Osteocyte (in vitro differentiated cells): ENCODE results near the gene NDRG3. TPM values are rescaled to one million over a fixed set of nuclear protein-coding genes. Genes with fewer than 3 reads are reported as not detected.

Experiments used
- DNase-seq: peaks from one replicate; pipeline ENCODE4 v3.0.0; 2021; ENCODE audit warnings: mixed read lengths; ENCODE audit not compliant: unreplicated experiment; ENCODE audit errors: extremely low spot score
- H3K27ac Mint-ChIP-seq: one replicate; pipeline ENCODE4 v1.8.0; 2021; ENCODE audit warnings: mild to moderate bottlenecking, mixed read lengths; ENCODE audit not compliant: unreplicated experiment
- H3K27me3 Mint-ChIP-seq: one replicate; pipeline ENCODE4 v1.8.0; 2021; ENCODE audit warnings: mixed read lengths; ENCODE audit not compliant: unreplicated experiment
- H3K36me3 Mint-ChIP-seq: one replicate; pipeline ENCODE4 v1.8.0; 2021; ENCODE audit warnings: mixed read lengths; ENCODE audit not compliant: unreplicated experiment
- H3K4me1 Mint-ChIP-seq: one replicate; pipeline ENCODE4 v1.8.0; 2021; ENCODE audit warnings: mixed read lengths; ENCODE audit not compliant: unreplicated experiment
- H3K4me3 Mint-ChIP-seq: one replicate; pipeline ENCODE4 v1.8.0; 2021; ENCODE audit warnings: mild to moderate bottlenecking, moderate library complexity, mixed read lengths; ENCODE audit not compliant: unreplicated experiment
- H3K9me3 Mint-ChIP-seq: one replicate; pipeline ENCODE4 v1.8.0; 2021; ENCODE audit warnings: mixed read lengths; ENCODE audit not compliant: unreplicated experiment
- total RNA-seq: library from RNA; stranded (reverse); gene quantifications from 2 replicates; pipeline ENCODE4 v1.2.1, GENCODE V29; 2021
- TF ChIP-seq, protein P1 (sequence below): fragments of 200-600 bp; sonication (generic); IDR thresholded peaks from 2 replicates; pipeline ENCODE4 v1.5.0; 2021; ENCODE audit warnings: antibody characterized with exemption, mild to moderate bottlenecking, moderate library complexity

Gene NDRG3
- total RNA-seq, 1 donor from 2014 or later, result 32.2 TPM

DNA sequence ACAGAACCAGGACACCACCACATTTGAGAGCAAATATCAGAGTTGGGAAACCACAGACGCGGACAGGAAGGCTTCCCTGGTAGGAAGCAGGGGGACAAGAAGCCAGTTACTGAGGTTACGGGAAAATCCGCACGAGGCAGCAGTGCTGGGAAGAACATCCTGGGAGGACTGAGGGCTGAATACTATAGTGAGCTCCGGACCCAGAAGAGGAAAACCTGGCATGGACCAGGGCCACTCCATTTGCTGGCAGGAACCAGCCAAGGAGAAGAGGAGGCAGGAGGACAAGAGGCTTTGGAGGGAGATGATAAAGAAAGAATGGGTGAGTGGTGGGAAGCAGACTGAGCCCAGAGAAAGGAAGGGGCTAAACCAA lies 33.8 kb upstream of the NDRG3 start:
- Mint-ChIP-seq H3K9me3 (no peaks in the 10 kb centered on the region), H3K36me3 (peaks cover 23% of the 10 kb centered on the region), H3K27ac (no peak overlapping the region), H3K4me3 (no peak overlapping the region), H3K27me3 (no peaks in the 10 kb centered on the region), H3K4me1 (peaks cover 2% of the 10 kb centered on the region)
- TF ChIP-seq, protein P1, sequence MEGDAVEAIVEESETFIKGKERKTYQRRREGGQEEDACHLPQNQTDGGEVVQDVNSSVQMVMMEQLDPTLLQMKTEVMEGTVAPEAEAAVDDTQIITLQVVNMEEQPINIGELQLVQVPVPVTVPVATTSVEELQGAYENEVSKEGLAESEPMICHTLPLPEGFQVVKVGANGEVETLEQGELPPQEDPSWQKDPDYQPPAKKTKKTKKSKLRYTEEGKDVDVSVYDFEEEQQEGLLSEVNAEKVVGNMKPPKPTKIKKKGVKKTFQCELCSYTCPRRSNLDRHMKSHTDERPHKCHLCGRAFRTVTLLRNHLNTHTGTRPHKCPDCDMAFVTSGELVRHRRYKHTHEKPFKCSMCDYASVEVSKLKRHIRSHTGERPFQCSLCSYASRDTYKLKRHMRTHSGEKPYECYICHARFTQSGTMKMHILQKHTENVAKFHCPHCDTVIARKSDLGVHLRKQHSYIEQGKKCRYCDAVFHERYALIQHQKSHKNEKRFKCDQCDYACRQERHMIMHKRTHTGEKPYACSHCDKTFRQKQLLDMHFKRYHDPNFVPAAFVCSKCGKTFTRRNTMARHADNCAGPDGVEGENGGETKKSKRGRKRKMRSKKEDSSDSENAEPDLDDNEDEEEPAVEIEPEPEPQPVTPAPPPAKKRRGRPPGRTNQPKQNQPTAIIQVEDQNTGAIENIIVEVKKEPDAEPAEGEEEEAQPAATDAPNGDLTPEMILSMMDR, result no peak
- DNase-seq, result no peak

DNA sequence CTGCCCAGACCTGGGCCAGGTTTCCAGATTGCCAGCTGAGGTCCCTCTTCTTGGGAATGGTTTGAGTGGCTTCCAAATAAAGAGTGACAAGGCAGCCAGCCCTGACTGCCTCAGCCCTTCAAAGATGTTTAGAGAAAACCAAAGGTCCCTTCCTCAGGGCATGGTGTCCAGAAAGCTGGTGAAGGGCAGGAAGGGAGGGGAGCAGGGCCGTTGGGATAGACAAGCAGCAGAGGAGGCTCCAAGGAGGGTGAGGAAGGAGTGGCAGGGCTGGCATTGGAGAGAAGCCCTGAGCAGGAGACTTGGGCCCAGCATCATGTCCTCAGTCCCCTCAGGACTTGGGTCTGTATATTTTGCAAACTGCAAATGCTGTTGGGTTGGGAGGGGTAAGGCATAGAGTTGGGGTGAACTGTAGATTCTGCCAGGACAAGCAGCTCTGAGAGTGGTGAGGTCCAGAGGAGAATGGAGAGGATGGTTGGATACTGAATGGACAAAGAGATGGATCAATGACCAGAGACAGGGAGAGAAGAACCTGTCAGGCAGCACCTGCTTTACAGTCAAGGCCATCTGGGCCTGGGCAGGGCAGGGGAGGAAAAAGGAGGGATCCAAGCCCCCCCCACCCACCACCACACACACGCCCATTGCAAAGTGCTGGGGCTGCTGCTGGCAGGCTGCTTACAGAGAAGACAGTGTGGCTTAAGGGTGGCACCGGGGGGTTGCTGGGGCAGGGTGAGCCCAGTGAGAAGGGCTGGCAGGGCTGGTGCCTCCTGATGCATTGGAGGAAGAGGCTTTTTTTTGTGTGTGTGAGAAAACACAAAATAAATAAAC lies 33.2 kb upstream of the NDRG3 start:
- peaks cover 2% of the 10 kb centered on the region for H3K4me1 Mint-ChIP-seq
- no peaks in the 10 kb centered on the region for H3K9me3 Mint-ChIP-seq
- peaks cover 17% of the 10 kb centered on the region for H3K36me3 Mint-ChIP-seq
- no peak overlapping the region for H3K4me3 Mint-ChIP-seq
- H3K27ac Mint-ChIP-seq, result no peak overlapping the region
- TF ChIP-seq, protein P1, result no peak
- no peaks in the 10 kb centered on the region for H3K27me3 Mint-ChIP-seq
- DNase-seq, result no peak

DNA sequence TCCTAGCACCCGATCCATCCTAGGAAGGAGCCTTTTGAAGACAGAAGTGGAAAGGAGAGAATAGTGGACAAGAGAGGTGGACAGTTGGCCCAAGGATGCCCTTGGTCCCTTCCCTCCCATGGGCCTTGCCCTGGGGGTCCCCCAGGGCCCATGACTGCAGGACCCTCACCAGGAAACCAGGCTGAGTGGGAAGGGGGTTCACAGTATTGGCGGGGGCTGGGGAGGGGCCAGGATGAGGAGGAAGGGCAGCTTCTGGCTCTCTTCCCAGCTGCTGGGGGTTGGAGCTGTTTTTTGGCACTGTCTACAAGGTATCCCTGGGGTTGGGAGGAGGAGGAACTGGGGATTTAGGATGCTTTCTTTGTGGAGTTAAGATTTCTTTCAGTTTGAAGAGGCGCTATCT lies 31.7 kb upstream of the NDRG3 start:
- Mint-ChIP-seq H3K27me3 (no peaks in the 10 kb centered on the region), H3K4me1 (peaks cover 9% of the 10 kb centered on the region), H3K36me3 (peaks cover 4% of the 10 kb centered on the region), H3K27ac (no peak overlapping the region), H3K4me3 (no peak overlapping the region), H3K9me3 (no peaks in the 10 kb centered on the region)
- TF ChIP-seq, protein P1, result no peak
- no peak for DNase-seq

DNA sequence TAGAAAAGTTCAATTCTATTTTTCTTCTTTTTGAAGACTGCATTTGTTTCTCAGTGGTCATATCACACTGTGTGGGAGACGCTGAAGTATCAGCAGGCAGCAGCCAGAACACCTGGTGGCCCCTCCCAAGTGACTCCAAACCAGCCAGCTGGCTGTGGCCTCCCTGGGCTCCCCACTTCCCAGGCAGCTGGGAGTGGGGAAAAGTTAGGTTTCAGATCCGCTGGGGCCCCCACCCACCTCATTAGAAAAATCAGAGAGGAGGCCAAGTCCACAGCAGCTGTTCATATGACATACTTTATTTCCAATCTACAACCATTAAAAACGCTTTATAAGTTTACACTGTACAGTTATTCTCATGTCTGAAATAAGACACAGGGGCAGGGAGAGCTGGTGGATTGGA lies 31.3 kb upstream of the NDRG3 start:
- Mint-ChIP-seq H3K36me3 (peaks cover 4% of the 10 kb centered on the region), H3K4me1 (peaks cover 11% of the 10 kb centered on the region)

DNA sequence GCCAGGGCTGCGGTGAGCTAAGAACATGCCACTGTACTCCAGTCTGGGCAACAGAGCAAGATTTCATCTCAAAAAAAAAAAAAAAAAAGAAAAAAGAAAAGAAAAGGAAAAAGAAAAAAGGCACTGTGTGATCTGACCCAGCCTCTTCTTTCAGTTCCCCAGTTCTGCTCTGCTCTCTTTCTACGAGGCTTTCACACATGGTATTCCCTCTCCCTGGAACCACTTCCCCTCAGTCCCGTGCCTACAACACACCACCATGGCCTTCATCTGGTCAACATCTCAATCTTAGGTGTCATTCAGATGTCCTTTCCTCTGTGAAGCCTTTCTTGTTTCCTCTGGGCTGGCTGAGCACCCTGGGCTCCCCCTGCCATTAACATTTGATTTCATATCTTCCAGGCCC lies 29.9 kb upstream of the NDRG3 start:
- Mint-ChIP-seq H3K4me3 (no peak overlapping the region), H3K27me3 (no peaks in the 10 kb centered on the region), H3K9me3 (no peaks in the 10 kb centered on the region), H3K27ac (peak overlapping the region; percentile 40), H3K36me3 (peaks cover 4% of the 10 kb centered on the region), H3K4me1 (peaks cover 11% of the 10 kb centered on the region)
- no peak for DNase-seq
- TF ChIP-seq, protein P1, result no peak

More for the DNA sequence above, 31.3 kb upstream of the NDRG3 start:
- Mint-ChIP-seq H3K4me3 (no peak overlapping the region), H3K9me3 (no peaks in the 10 kb centered on the region), H3K27ac (no peak overlapping the region), H3K27me3 (no peaks in the 10 kb centered on the region)
- DNase-seq, result no peak
- TF ChIP-seq, protein P1, result no peak
